GM19395 (cell line): ENCODE measurements around the gene PITPNM3.

ENCODE experiments used
- ATAC-seq: cut with Tn5 transposase; IDR thresholded peaks from one replicate; pipeline ENCODE4 v1.9.1; 2021; ENCODE audit warnings: mild to moderate bottlenecking, moderate library complexity; ENCODE audit not compliant: unreplicated experiment

The PITPNM3 gene

GRCh38 chr17:6465206-6466003 lies 91.0 kb downstream of the PITPNM3 start:
- no peak for ATAC-seq

GRCh38 chr17:6464446-6465041 lies 91.8 kb downstream of the PITPNM3 start:
- ATAC-seq = no peak

GRCh38 chr17:6463616-6464445 lies 92.5 kb downstream of the PITPNM3 start:
- ATAC-seq = no peak

GRCh38 chr17:6462692-6463091 lies 93.7 kb downstream of the PITPNM3 start:
- no peak for ATAC-seq

GRCh38 chr17:6461792-6462524 lies 94.4 kb downstream of the PITPNM3 start:
- ATAC-seq = no peak

GRCh38 chr17:6461246-6461645 lies 95.1 kb downstream of the PITPNM3 start:
- no peak for ATAC-seq

- no peak for ATAC-seq
Measured at GRCh38 chr17:6460531-6461161, 95.7 kb downstream of the PITPNM3 start.

GRCh38 chr17:6458460-6458950 lies 97.8 kb downstream of the PITPNM3 start:
- ATAC-seq = no peak

GRCh38 chr17:6457688-6458459 lies 98.5 kb downstream of the PITPNM3 start:
- ATAC-seq = no peak

- ATAC-seq = no peak
Measured at GRCh38 chr17:6456914-6457687, 99.3 kb downstream of the PITPNM3 start.

GRCh38 chr17:6456321-6456720 lies 100.0 kb downstream of the PITPNM3 start:
- ATAC-seq = no peak

GRCh38 chr17:6455321-6455705 lies 101.0 kb downstream of the PITPNM3 start:
- no peak for ATAC-seq

GRCh38 chr17:6454495-6455320 lies 101.6 kb downstream of the PITPNM3 start:
- no peak for ATAC-seq

- no peak for ATAC-seq
Measured at GRCh38 chr17:6453279-6454024, 102.9 kb downstream of the PITPNM3 start.

- ATAC-seq = no peak
Measured at GRCh38 chr17:6452471-6453266, 103.7 kb downstream of the PITPNM3 start.
